Lower lobe of right lung (tissue), 2 donors: Measurements from ENCODE around the gene BLM. TPM values are rescaled to one million over a fixed set of nuclear protein-coding genes. Genes with fewer than 3 reads are reported as not detected.

ENCODE experiments used
- ATAC-seq, 2 donors: fragments of 200-7000 bp; cut with Tn5 transposase; one replicate each; pipeline ENCODE4 v1.9.1; 2020 to 2022; ENCODE audit warnings: mild to moderate bottlenecking in 2 of 2, moderate library complexity in 2 of 2
- DNase-seq: peaks from one replicate; pipeline ENCODE4 v3.0.0-alpha.2; 2020
- H3K27ac ChIP-seq: fragments of 200-600 bp; one replicate; pipeline ENCODE4 v1.8.0; 2022
- H3K27me3 ChIP-seq: fragments of 200-600 bp; one replicate; pipeline ENCODE4 v1.8.0; 2022; ENCODE audit warnings: low read depth
- H3K36me3 ChIP-seq: fragments of 200-600 bp; one replicate; pipeline ENCODE4 v1.8.0; 2022; ENCODE audit warnings: mild to moderate bottlenecking
- H3K4me1 ChIP-seq: fragments of 200-600 bp; one replicate; pipeline ENCODE4 v1.8.0; 2022
- H3K4me3 ChIP-seq: fragments of 200-600 bp; one replicate; pipeline ENCODE4 v1.8.0; 2022; ENCODE audit warnings: mild to moderate bottlenecking
- H3K9me3 ChIP-seq: fragments of 200-600 bp; one replicate; pipeline ENCODE4 v1.8.0; 2022
- CTCF ChIP-seq: fragments of 200-600 bp; IDR thresholded peaks from one replicate; pipeline ENCODE4 v1.8.0; 2022; ENCODE audit warnings: antibody characterized with exemption, mild to moderate bottlenecking
- intact Hi-C: fragments of 100-400 bp; cut with DNase I; formaldehyde crosslinking; loops from one replicate; pipeline ENCODE4 v1.11.0; 2022
- total RNA-seq: library from RNA; stranded (reverse); fragmentation: NEBNext Ultra II Directional; extraction: Animal tissue kit (Norgen Biotek cat#: 25700); gene quantifications from one replicate; pipeline ENCODE4 v1.2.1, GENCODE V29; 2021
- donor health status: DM: no; HTN: yes; CAD: no; lungs with severe emphysema.

Gene BLM
- total RNA-seq, 1 donor from 2014 or later, result 2.0 TPM

GRCh38 chr15:90812171-90812957 lies 95.2 kb downstream of the BLM start:
- DNase-seq (no peak), ATAC-seq (no peak)
- H3K36me3 ChIP-seq, result no peaks in the 10 kb centered on the region
- no peak overlapping the region for H3K4me3 ChIP-seq
- peaks cover 13% of the 10 kb centered on the region for H3K4me1 ChIP-seq
- TF ChIP-seq CTCF, result no peak
- intact Hi-C loops, result no loop called here
- no peak overlapping the region for H3K27ac ChIP-seq
- no peaks in the 10 kb centered on the region for H3K27me3 ChIP-seq
- H3K9me3 ChIP-seq, result no peaks in the 10 kb centered on the region

- no peak overlapping the region for H3K4me3 ChIP-seq
- TF ChIP-seq CTCF, result no peak
- no peak overlapping the region for H3K27ac ChIP-seq
- H3K4me1 ChIP-seq, result peaks cover 13% of the 10 kb centered on the region
- DNase-seq, result no peak
- intact Hi-C loops, result no loop called here
- no peak for ATAC-seq
- no peaks in the 10 kb centered on the region for H3K9me3 ChIP-seq
- no peaks in the 10 kb centered on the region for H3K27me3 ChIP-seq
- H3K36me3 ChIP-seq, result no peaks in the 10 kb centered on the region
These were observed 95.8 kb downstream of the BLM start for GRCh38 chr15:90812958-90813265.

- Histone ChIP-seq H3K4me1 (peaks cover 13% of the 10 kb centered on the region), H3K36me3 (no peaks in the 10 kb centered on the region), H3K4me3 (no peak overlapping the region), H3K9me3 (no peaks in the 10 kb centered on the region), H3K27me3 (no peaks in the 10 kb centered on the region), H3K27ac (no peak overlapping the region)
- intact Hi-C loops, result no loop called here
- ATAC-seq (no peak), DNase-seq (no peak)
- TF ChIP-seq CTCF, result no peak
These were observed 96.6 kb downstream of the BLM start for GRCh38 chr15:90813796-90814190.

GRCh38 chr15:90814191-90814821 lies 97.2 kb downstream of the BLM start:
- no peak for TF ChIP-seq CTCF
- no peaks in the 10 kb centered on the region for H3K36me3 ChIP-seq
- H3K9me3 ChIP-seq, result no peaks in the 10 kb centered on the region
- peaks cover 13% of the 10 kb centered on the region for H3K4me1 ChIP-seq
- no peak for ATAC-seq
- H3K4me3 ChIP-seq, result no peak overlapping the region
- DNase-seq, result no peak
- no peak overlapping the region for H3K27ac ChIP-seq
- H3K27me3 ChIP-seq, result no peaks in the 10 kb centered on the region
- intact Hi-C loops, result no loop called here

GRCh38 chr15:90816401-90817116 lies 99.4 kb downstream of the BLM start:
- Histone ChIP-seq H3K9me3 (no peaks in the 10 kb centered on the region), H3K27ac (no peak overlapping the region), H3K4me3 (no peak overlapping the region), H3K27me3 (no peaks in the 10 kb centered on the region), H3K4me1 (peaks cover 13% of the 10 kb centered on the region), H3K36me3 (no peaks in the 10 kb centered on the region)
- no peak for TF ChIP-seq CTCF
- intact Hi-C loops, result no loop called here
- DNase-seq, result no peak
- no peak for ATAC-seq
